ENCODE measurements around the gene ZNF646. TPM values are rescaled to one million over a fixed set of nuclear protein-coding genes. Genes with fewer than 3 reads are reported as not detected.

The ZNF646 gene
- total RNA-seq, 2 experiments from 2014 or later: 22.0 to 24.4 TPM

DNA sequence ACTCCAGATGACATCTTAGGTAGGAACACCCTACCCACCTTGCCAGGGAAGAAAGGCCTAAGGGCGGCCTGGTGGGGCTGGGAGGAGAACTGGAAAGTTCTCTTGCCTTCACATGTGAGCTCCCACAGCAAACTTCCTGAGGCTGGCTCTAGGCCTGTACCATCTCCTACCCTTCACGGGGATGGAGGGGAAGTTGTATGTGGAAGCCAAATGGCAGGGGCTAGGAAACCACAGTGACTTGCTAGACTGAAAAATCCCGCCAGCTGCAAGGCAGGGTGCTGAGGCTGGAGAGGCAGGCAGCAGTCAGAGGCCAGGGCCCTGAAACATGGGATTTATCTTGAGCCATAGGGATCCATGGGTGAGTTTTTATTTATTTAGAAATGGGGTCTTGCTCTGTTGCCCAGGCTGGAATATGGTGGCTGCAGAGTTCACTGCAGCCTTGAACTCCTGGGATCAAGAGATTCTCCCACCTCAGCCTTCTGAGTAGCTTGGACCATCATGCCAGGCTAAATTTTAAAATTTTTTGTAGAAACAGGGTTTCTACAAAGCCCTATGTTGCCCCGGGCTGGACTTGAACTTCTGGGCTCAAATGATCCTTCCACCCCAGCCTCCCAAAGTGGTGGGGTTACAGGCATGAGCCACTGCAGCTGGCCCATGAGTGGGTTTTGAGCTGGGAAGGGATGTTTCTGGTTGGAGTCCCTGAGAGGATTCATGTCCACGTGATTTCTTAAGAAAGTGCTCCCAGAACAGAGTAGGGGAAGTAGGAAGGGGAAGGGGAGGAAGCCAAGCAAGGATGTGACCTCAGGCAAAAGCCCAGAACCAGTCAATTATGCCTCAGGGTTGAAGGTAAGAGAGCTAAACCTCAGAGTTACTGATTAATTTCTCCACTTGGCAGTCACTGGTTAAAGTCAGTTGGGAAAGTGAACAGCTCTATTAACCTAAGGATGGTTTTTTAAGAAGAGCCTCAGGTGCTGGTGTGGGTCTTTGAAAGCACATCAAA is 39.2 kb downstream of the ZNF646 start:
- ChIA-PET CTCF (interaction anchor here (2.9 kb wide), 1 partner anchor 29 kb away, joined by 10 read pairs; no protein-coding TSS in a partner anchor), POLR2A (interaction anchor here (0.7 to 1.0 kb wide), 2 partner anchors 19 to 40 kb away, joined by 3 to 6 read pairs; partner anchors contain the start of genes VKORC1, ZNF646 and ZNF668)
- Mint-ChIP-seq H3K9me3 (no peaks in the 10 kb centered on the region), H3K36me3 (ENCODE audit: low read depth) (peaks cover 18% of the 10 kb centered on the region), H3K27me3 (no peaks in the 10 kb centered on the region), H3K4me1 (ENCODE audit: low read depth) (peaks cover 28% of the 10 kb centered on the region), H3K27ac (peak overlapping the region; percentile 78), H3K4me3 (no peak overlapping the region)
- intact Hi-C loops (cut with micrococcal nuclease): loop anchor here (10.0 kb wide), 1 partner anchor 61 kb away; no protein-coding TSS in a partner anchor
- no peak for DNase-seq
- TF ChIP-seq, protein P1, sequence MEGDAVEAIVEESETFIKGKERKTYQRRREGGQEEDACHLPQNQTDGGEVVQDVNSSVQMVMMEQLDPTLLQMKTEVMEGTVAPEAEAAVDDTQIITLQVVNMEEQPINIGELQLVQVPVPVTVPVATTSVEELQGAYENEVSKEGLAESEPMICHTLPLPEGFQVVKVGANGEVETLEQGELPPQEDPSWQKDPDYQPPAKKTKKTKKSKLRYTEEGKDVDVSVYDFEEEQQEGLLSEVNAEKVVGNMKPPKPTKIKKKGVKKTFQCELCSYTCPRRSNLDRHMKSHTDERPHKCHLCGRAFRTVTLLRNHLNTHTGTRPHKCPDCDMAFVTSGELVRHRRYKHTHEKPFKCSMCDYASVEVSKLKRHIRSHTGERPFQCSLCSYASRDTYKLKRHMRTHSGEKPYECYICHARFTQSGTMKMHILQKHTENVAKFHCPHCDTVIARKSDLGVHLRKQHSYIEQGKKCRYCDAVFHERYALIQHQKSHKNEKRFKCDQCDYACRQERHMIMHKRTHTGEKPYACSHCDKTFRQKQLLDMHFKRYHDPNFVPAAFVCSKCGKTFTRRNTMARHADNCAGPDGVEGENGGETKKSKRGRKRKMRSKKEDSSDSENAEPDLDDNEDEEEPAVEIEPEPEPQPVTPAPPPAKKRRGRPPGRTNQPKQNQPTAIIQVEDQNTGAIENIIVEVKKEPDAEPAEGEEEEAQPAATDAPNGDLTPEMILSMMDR (IDR thresholded peaks at IDR 0.05): no peak
- no peak for ATAC-seq

DNA sequence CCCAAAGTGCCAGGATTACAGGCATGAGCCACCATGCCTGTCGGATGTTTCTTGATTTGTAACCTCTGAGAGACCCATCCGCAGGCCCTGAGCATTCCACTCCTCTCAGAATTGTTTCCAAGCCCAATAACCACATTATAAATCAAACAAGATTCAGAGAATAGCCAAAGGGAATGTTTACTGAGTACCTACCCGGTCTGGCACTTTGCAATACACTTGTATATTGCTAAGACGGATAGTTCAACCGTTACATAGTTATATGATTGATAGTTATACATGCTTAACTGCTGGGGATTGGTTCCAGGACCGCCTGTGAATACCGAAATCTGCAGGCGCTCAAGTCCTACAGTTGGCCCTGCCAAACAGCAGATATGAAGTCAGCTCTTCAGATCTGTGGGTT is 40.2 kb downstream of the ZNF646 start:
- POLR2A ChIA-PET: interaction anchor here (0.7 to 1.0 kb wide), 2 partner anchors 20 to 70 kb away, joined by 3 to 4 read pairs; partner anchors contain the start of gene VKORC1
- peaks cover 33% of the 10 kb centered on the region for H3K4me1 Mint-ChIP-seq (ENCODE audit: low read depth)
- no peaks in the 10 kb centered on the region for H3K9me3 Mint-ChIP-seq
- intact Hi-C loops (cut with micrococcal nuclease): loop anchor here (10.0 kb wide), 1 partner anchor 60 kb away; no protein-coding TSS in a partner anchor
- H3K36me3 Mint-ChIP-seq (ENCODE audit: low read depth): peaks cover 21% of the 10 kb centered on the region
- H3K27ac Mint-ChIP-seq: peak overlapping the region; percentile 55
- no peaks in the 10 kb centered on the region for H3K27me3 Mint-ChIP-seq
- CTCF ChIA-PET: interaction anchor here (2.9 kb wide), 1 partner anchor 28 kb away, joined by 10 read pairs; no protein-coding TSS in a partner anchor
- TF ChIP-seq, protein P1 (IDR thresholded peaks at IDR 0.05): no peak
- DNase-seq (no peak), ATAC-seq (no peak)
- H3K4me3 Mint-ChIP-seq: no peak overlapping the region

DNA sequence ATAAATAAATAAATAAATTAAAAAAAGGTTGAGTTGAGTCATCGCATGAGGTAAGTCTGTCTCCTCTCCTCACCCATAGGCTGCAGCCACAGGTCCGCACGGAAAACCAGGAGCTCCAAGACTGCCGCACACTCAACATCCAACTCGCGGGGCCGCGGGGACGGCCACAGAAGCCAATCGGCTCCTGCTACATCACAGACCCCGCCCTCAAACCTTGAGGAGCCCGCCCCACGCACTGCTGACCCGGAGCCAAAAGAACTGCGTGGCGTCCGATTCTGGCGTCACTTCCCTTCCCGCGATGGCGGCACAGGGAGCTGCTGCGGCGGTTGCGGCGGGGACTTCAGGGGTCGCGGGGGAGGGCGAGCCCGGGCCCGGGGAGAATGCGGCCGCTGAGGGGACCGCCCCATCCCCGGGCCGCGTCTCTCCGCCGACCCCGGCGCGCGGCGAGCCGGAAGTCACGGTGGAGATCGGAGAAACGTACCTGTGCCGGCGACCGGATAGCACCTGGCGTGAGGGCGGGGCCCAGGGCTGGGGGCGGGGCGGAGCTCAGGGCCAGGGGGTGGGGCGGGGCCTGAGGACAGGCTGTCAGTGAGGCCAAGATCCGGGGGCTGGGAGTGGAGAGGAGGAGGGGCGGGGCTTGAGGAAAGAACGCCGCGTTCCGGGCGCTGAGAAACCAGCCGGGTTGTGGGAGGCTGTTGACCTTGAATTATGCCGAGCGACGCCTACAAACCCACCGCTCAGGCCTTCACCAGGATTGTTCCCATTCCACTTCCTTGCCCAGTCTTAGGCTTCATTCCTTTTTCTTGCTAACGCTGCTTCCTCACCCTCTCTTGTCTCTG is 43.4 kb downstream of the ZNF646 start, which contains the start of gene KAT8:
Gene KAT8 (plus strand): TSS at position 281 of the 839 bp plus-strand sequence. CDS start 18 bp downstream, at position 299.
- DNase-seq (peak; percentile 99), ATAC-seq (peak; percentile 95)
- CTCF ChIA-PET: interaction anchor here (0.6 to 2.7 kb wide), 4 partner anchors 25 to 164 kb away, joined by 3 to 16 read pairs (median 3); no protein-coding TSS in a partner anchor
- intact Hi-C loops (cut with micrococcal nuclease): loop anchor here (10.0 kb wide), 1 partner anchor 57 kb away; no protein-coding TSS in a partner anchor
- H3K36me3 Mint-ChIP-seq (ENCODE audit: low read depth): peaks cover 25% of the 10 kb centered on the region
- no peaks in the 10 kb centered on the region for H3K27me3 Mint-ChIP-seq
- TF ChIP-seq, protein P1 (IDR thresholded peaks at IDR 0.05): no peak
- H3K4me1 Mint-ChIP-seq (ENCODE audit: low read depth): peaks cover 23% of the 10 kb centered on the region
- POLR2A ChIA-PET: interaction anchor here (0.6 to 2.5 kb wide), 15 partner anchors 9 to 159 kb away, joined by 3 to 13 read pairs (median 5); partner anchors contain the start of genes BCKDK, FUS, PRSS8 and ZNF646
- H3K4me3 Mint-ChIP-seq: peak within 1 kb of the TSS; percentile 87
- no peaks in the 10 kb centered on the region for H3K9me3 Mint-ChIP-seq
- H3K27ac Mint-ChIP-seq: peak within 1 kb of the TSS; percentile 86

DNA sequence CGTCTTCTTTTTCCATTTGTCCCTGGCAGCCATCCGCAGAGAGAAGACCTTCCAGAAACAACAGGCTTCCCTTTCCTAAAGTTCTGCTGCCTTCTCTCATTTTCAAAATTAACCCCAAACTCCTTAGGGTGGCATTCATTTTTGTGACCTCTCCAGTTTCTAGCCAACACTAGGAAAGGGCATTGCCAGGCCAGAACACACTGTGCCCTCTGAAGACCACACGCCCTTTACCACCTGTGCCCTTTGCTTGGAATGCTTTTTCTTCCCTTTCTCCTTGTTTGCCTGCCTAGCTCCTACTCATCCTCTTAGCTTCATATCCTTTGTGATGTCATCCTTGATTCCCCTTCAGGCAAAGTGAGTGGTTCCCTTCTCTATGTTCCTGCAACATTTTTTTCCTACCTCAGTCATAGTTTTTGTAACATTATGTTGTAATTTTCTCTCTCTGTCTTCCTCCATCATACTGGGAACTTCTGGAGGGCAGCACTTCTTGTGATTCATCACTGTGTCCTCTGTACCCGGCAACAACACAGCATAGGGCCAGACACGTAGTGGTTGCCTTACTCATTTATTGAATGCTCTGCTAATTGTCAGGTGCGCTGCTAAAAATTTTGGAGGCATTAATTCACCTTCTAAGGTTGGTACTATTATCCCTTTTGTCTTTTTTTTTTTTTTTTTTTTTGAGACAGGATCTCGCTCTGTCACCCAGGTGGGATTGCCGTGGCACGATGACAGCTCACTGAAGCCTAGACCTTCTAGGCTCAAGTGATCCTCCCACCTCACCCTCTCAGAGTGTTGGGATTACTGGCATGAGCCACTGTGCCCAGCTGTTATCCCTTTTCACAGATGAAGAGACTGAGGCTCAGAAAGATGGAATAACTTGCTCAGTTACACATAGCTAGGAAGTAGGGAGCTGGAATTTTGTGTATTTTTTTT is 44.3 kb downstream of the ZNF646 start:
- Mint-ChIP-seq H3K4me3 (peak overlapping the region; percentile 87), H3K9me3 (no peaks in the 10 kb centered on the region), H3K27ac (peak overlapping the region; percentile 79), H3K36me3 (ENCODE audit: low read depth) (peaks cover 24% of the 10 kb centered on the region), H3K27me3 (no peaks in the 10 kb centered on the region), H3K4me1 (ENCODE audit: low read depth) (peaks cover 23% of the 10 kb centered on the region)
- intact Hi-C loops (cut with micrococcal nuclease): loop anchor here (10.0 kb wide), 1 partner anchor 56 kb away; no protein-coding TSS in a partner anchor
- ChIA-PET CTCF (interaction anchor here (2.7 kb wide), 1 partner anchor 24 kb away, joined by 16 read pairs; no protein-coding TSS in a partner anchor), POLR2A (interaction anchor here (0.6 to 2.5 kb wide), 9 partner anchors 11 to 160 kb away, joined by 3 to 13 read pairs (median 4); partner anchors contain the start of genes BCKDK, FUS, PRSS8 and VKORC1)
- TF ChIP-seq, protein P1 (IDR thresholded peaks at IDR 0.05): no peak
- no peak for DNase-seq
- ATAC-seq: no peak

Data from activated CD8-positive, alpha-beta T cell treated with anti-CD3 and anti-CD28 coated beads for 36 hours (primary cell).